ENCODE results near the gene POLN. TPM values are rescaled to one million over a fixed set of nuclear protein-coding genes. Genes with fewer than 3 reads are reported as not detected.

Gene POLN
- total RNA-seq, 3 donors from 2014 or later (not counting 1 experiment from before 2014, with no cell fraction given) = 2.6 to 6.9 (median 3.3) TPM

DNA sequence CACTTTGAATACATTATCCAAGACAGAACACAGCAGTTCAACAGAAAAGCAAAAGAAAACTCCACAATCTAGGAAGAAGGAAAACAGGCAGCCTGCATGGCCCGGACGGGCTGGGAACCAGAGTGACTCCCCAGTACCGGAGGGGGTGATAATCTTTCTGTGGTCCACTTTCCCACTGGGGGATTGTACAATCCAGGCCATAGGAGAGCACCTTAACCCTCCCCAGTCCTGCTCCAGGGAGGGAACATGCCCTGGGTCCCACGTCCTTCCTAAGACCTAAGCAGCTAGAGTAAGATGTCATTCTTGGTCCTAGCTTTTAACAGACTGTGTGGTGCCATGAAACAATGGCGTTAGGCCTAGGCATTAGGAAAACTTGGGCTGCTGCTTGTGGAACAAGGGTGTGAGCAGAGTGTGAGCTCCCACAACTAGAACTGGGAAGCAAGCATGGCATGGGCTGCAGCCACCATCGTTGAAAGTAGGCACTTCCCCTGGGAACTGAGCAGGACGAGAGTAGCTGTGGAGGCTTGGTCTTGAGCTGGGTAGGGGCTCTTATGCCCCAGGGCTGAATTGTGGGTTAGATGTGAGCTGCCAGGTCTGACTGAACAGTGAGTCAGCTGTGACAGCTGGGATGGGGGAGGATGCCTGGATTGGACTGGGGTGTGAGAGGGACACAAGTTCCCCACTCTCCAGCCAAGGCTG lies 140.4 kb downstream of the POLN start:
- Histone ChIP-seq H3K27ac (ENCODE audit: low read length) (no peak overlapping the region), H3K4me3 (ENCODE audit: low read length) (no peak overlapping the region), H3K27me3 (ENCODE audit: control insufficient read depth, insufficient read depth, low read length) (no peaks in the 10 kb centered on the region), H3K36me3 (ENCODE audit: control insufficient read depth, insufficient read depth, low read length) (no peaks in the 10 kb centered on the region), H3K4me1 (ENCODE audit: control insufficient read depth, insufficient read depth, low read length) (no peaks in the 10 kb centered on the region), H3K9me3 (ENCODE audit: control insufficient read depth, insufficient read depth, low read length) (peaks cover 12% of the 10 kb centered on the region)
- Mint-ChIP-seq H3K27me3 (ENCODE audit: low read depth in 2 of 2) (peaks cover 11 to 12% of the 10 kb centered on the region in 2 donors), H3K36me3 (peaks cover 14% of the 10 kb centered on the region), H3K4me1 (peaks cover 0 to 4% of the 10 kb centered on the region in 2 donors), H3K4me3 (no peak overlapping the region), H3K9me3 (peaks cover 4 to 19% of the 10 kb centered on the region in 2 donors), H3K27ac (no peak overlapping the region)
- intact Hi-C loops (cut with micrococcal nuclease) = no loop called here
- WGBS (ENCODE audit: insufficient coverage) = 90% methylated on average over 7 of the region's 7 CpGs
- ATAC-seq (no peak), DNase-seq (no peak)
- no peak for TF ChIP-seq CTCF (IDR thresholded peaks at IDR 0.05)

DNA sequence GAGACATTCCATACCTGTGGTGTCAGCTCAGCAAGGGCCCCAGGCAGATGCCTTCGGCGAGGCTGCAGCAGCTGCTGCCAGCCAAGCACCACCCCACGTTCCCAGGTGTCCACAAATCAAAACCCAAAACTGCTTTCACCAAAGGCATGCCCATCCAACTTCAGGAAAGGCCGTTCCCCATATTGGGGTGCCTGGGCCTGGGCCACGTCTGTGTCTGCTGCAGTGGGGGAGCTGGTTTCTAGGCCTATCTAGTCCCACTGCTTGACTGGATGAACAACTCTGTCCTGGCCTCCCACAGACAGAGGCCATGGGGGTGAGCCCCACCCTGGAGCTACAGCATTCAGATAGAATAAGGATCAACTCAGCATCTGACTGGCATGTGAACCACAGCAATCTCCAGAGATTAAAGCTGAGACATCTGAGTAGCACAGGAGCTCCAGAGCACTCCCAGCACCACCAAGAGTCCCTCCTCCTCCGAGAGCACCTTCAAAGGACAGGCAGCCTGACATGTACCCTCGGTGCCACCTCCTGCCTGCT lies 145.8 kb downstream of the POLN start:
- Mint-ChIP-seq H3K27ac (no peak overlapping the region), H3K4me3 (no peak overlapping the region), H3K9me3 (peaks cover 0 to 7% of the 10 kb centered on the region in 2 donors), H3K27me3 (ENCODE audit: low read depth in 2 of 2) (peaks cover 10 to 12% of the 10 kb centered on the region in 2 donors), H3K36me3 (no peaks in the 10 kb centered on the region), H3K4me1 (no peaks in the 10 kb centered on the region)
- Histone ChIP-seq H3K4me1 (ENCODE audit: control insufficient read depth, insufficient read depth, low read length) (no peaks in the 10 kb centered on the region), H3K9me3 (ENCODE audit: control insufficient read depth, insufficient read depth, low read length) (no peaks in the 10 kb centered on the region), H3K27ac (ENCODE audit: low read length) (no peak overlapping the region), H3K36me3 (ENCODE audit: control insufficient read depth, insufficient read depth, low read length) (no peaks in the 10 kb centered on the region), H3K27me3 (ENCODE audit: control insufficient read depth, insufficient read depth, low read length) (no peaks in the 10 kb centered on the region), H3K4me3 (ENCODE audit: low read length) (no peak overlapping the region)
- WGBS (ENCODE audit: insufficient coverage) = 92% methylated on average over 6 of the region's 7 CpGs
- DNase-seq (no peak), ATAC-seq (no peak)
- no peak for TF ChIP-seq CTCF (IDR thresholded peaks at IDR 0.05)
- intact Hi-C loops (cut with micrococcal nuclease) = no loop called here

DNA sequence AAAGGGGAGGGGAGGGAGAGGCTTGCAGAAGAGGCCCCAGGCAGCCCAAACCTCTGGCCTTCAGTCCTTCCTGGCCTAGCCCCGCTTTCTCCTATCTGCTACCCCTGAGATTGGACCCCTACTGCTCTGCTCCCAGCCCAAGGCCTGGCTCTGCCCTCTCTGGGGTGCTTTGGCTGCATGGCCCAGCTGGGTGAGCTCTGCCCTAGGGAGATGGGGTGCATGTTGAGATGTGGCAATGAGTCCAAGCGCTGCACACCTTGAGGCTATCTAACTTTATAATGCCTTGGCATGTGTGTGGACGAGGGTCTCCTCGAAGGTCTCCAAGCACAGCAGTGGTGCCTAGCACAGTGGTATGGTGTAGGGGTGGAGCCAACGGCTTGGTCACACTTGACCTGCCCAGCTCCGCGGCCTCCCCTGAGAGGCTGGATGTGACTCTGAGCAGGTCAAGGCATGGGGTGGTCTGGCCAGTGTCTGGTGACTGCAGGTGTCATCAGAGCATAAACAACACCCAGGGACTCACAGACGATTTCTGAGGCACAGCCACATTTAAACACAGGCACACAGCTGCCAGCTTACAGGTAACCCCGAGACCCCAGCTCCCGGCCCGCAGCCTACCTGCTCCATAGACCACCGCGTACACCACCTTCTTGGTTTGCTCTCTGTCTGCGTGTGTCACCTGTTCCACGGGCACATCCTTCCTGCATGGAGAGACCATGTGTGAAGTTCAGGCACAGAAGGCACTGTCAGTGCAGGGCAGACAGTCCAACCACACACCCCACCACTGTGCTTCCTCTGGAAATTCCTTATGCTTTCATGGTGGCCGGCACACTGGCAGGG lies 146.5 kb downstream of the POLN start:
- Mint-ChIP-seq H3K27ac (no peak overlapping the region), H3K4me3 (no peak overlapping the region), H3K9me3 (peaks cover 0 to 6% of the 10 kb centered on the region in 2 donors), H3K36me3 (no peaks in the 10 kb centered on the region), H3K27me3 (ENCODE audit: low read depth in 2 of 2) (peaks cover 11 to 12% of the 10 kb centered on the region in 2 donors), H3K4me1 (no peaks in the 10 kb centered on the region)
- H3K4me3 ChIP-seq (ENCODE audit: low read length) = no peak overlapping the region
- H3K27me3 ChIP-seq (ENCODE audit: control insufficient read depth, insufficient read depth, low read length) = no peaks in the 10 kb centered on the region
- intact Hi-C loops (cut with micrococcal nuclease) = no loop called here
- no peaks in the 10 kb centered on the region for H3K4me1 ChIP-seq (ENCODE audit: control insufficient read depth, insufficient read depth, low read length)
- no peaks in the 10 kb centered on the region for H3K9me3 ChIP-seq (ENCODE audit: control insufficient read depth, insufficient read depth, low read length)
- no peaks in the 10 kb centered on the region for H3K36me3 ChIP-seq (ENCODE audit: control insufficient read depth, insufficient read depth, low read length)
- no peak for ATAC-seq
- H3K27ac ChIP-seq (ENCODE audit: low read length) = no peak overlapping the region
- DNase-seq = no peak
- TF ChIP-seq CTCF (IDR thresholded peaks at IDR 0.05) = no peak
- 92% methylated on average over 16 of the region's 16 CpGs for WGBS (ENCODE audit: insufficient coverage)

Data from natural killer cell (primary cell).